ENCODE measurements around the gene NACC2. TPM values are rescaled to one million over a fixed set of nuclear protein-coding genes. Genes with fewer than 3 reads are reported as not detected.

Gene NACC2
- total and polyA plus RNA-seq, 9 of the 15 experiments (the other 6 are each of a cell fraction or from before 2014, with no cell fraction given), result 0.70 to 25.1 (median 5.6) TPM

- ChIA-PET POLR2A (interaction anchor here (0.9 kb wide), 1 partner anchor 17 kb away, joined by 3 read pairs; no protein-coding TSS in a partner anchor), CTCF (ENCODE audit: low intra/inter-chr PET ratio) (no interaction called here)
- no peaks in the 10 kb centered on the region for H3K9me3 ChIP-seq (replicated peaks; ENCODE audit: control insufficient read depth, insufficient read depth, low read depth, low read length)
- peaks cover 62% of the 10 kb centered on the region for H3K36me3 ChIP-seq (ENCODE audit: control insufficient read depth, insufficient read depth, low read length)
- no peak overlapping the region for H3K27ac ChIP-seq (ENCODE audit: extremely low read depth, low read depth, low read length)
- no peak overlapping the region for H3K9ac ChIP-seq (ENCODE audit: insufficient read depth in 1 of 2, low read depth in 2 of 2, low read length in 2 of 2)
- peaks cover 5% of the 10 kb centered on the region for H3K9me1 ChIP-seq (ENCODE audit: control insufficient read depth, insufficient read depth, low read length)
- H4K20me1 ChIP-seq (replicated peaks; ENCODE audit: control insufficient read depth, insufficient read depth, low read length), result peaks cover 22% of the 10 kb centered on the region
- WGBS (ENCODE audit: insufficient coverage, low coverage, missing lambda C conversion rate), result 88% methylated on average over 26 of the region's 27 CpGs
- no peak for DNase-seq (ENCODE audit: extremely low read depth in 1 of 4, low spot score in 3 of 4)
- H2AFZ ChIP-seq (ENCODE audit: low read depth, low read length), result no peak overlapping the region
- no TSS peak for BruUV-seq (replicated peaks)
- H3K79me2 ChIP-seq (ENCODE audit: control insufficient read depth, insufficient read depth, low read length), result peaks cover 91% of the 10 kb centered on the region
- no peak overlapping the region for H3K4me3 ChIP-seq
- in situ Hi-C loops (cut with MboI) (no loop called here), intact Hi-C loops (cut with micrococcal nuclease) (no loop called here)
- no peak for FAIRE-seq
- H3K27me3 ChIP-seq (ENCODE audit: control insufficient read depth in 2 of 2, insufficient read depth in 2 of 2, low read length in 2 of 2), result no peaks in the 10 kb centered on the region
- H3K4me1 ChIP-seq (replicated peaks in 1 of 2; ENCODE audit: control insufficient read depth in 2 of 2, insufficient read depth in 2 of 2, low read length in 2 of 2), result peaks cover 0 to 65% of the 10 kb centered on the region in 2 experiments; a peak in 2 of 5 replicates
- no peak overlapping the region for H3K4me2 ChIP-seq (ENCODE audit: insufficient read depth, low read length)
- ATAC-seq, result no peak
- no peak for TF ChIP-seq ATF4 (CRISPR knock-in tag; IDR thresholded peaks at IDR 0.05)
- TF ChIP-seq, protein P1, sequence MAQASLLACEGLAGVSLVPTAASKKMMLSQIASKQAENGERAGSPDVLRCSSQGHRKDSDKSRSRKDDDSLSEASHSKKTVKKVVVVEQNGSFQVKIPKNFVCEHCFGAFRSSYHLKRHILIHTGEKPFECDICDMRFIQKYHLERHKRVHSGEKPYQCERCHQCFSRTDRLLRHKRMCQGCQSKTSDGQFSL (CRISPR knock-in tag; IDR thresholded peaks at IDR 0.05), result no peak
- TF ChIP-seq, protein P1 (tag; IDR thresholded peaks at IDR 0.05), result no peak
- TF ChIP-seq NR4A1 (CRISPR knock-in tag; IDR thresholded peaks at IDR 0.05), result no peak
- TF ChIP-seq NR4A1 (tag; IDR thresholded peaks at IDR 0.05), result no peak
- TF ChIP-seq E2F8 (IDR thresholded peaks at IDR 0.05; ENCODE audit: low read depth, partially characterized antibody), result no peak
- TF ChIP-seq SIN3B (IDR thresholded peaks at IDR 0.05; ENCODE audit: low read depth), result no peak
- no peak for TF ChIP-seq PTTG1 (tag; IDR thresholded peaks at IDR 0.05; ENCODE audit: low read depth)
- TF ChIP-seq POLR3G (IDR thresholded peaks at IDR 0.05; ENCODE audit: extremely low read depth, insufficient read length, insufficient replicate concordance), result no peak
- no peak for TF ChIP-seq ZNF24 (IDR thresholded peaks at IDR 0.05)
- TF ChIP-seq ZNF518B (CRISPR knock-in tag; IDR thresholded peaks at IDR 0.05), result no peak
- no peak for TF ChIP-seq GABPB2 (CRISPR knock-in tag; conservative IDR thresholded peaks at IDR 0.05)
These were observed 16.5 kb downstream of the NACC2 start for GRCh38 chr9:136078498-136079011.

Data from K562 (cell line).